PC-9 (cell line): ENCODE results near the gene CPA2. TPM values are rescaled to one million over a fixed set of nuclear protein-coding genes. Genes with fewer than 3 reads are reported as not detected.

Experiments used
- BruUV-seq: library from RNA; stranded (reverse); fragments of 400-500 nt; replicated peaks from 2 replicates; lab custom pipeline; 2021; lab: Mats Ljungman, UMichigan
- CTCF ChIA-PET: fragments of 300-600 bp; sonication (Branson Sonifier 250); formaldehyde crosslinking; loops from one replicate; lab custom pipeline; 2022; ENCODE audit warnings: antibody characterized with exemption; lab: Charles Lee
- POLR2A ChIA-PET: fragments of 300-600 bp; sonication (Branson Sonifier 250); formaldehyde crosslinking; loops from one replicate; lab custom pipeline; 2022; ENCODE audit warnings: antibody characterized with exemption; ENCODE audit not compliant: unreplicated experiment; lab: Charles Lee
- DNase-seq, 2 experiments: peaks; one replicate each; pipeline versions ENCODE4 v3.0.0 to v3.0.0-alpha.2; 2015 to 2022; ENCODE audit warnings: mixed read lengths in 1 of 2
- H2AFZ ChIP-seq: fragments of 200-600 bp; sonication (generic); 2 replicates; pipeline ENCODE4 v1.8.1; 2017; ENCODE audit warnings: antibody characterized with exemption
- H3F3A ChIP-seq: fragments of 200-600 bp; sonication (generic); 2 replicates; pipeline ENCODE4 v1.8.1; 2017; ENCODE audit warnings: antibody characterized with exemption, mild to moderate bottlenecking, low read depth; ENCODE audit not compliant: insufficient read depth
- H3K27ac ChIP-seq: fragments of 200-600 bp; sonication (generic); 2 replicates; pipeline ENCODE4 v1.6.1; 2016; ENCODE audit warnings: mixed run types
- H3K27me3 ChIP-seq: fragments of 200-600 bp; sonication (generic); 2 replicates; pipeline ENCODE4 v1.6.1; 2016; ENCODE audit warnings: low read depth, mixed run types; ENCODE audit not compliant: insufficient read depth
- H3K36me3 ChIP-seq: fragments of 200-600 bp; sonication (generic); 2 replicates; pipeline ENCODE4 v1.6.1; 2016; ENCODE audit warnings: low read depth, mixed run types
- H3K4me1 ChIP-seq: fragments of 200-600 bp; sonication (generic); replicated peaks from 2 replicates; pipeline ENCODE4 v1.6.1; 2016; ENCODE audit warnings: mixed run types; ENCODE audit not compliant: insufficient read depth
- H3K4me2 ChIP-seq: fragments of 200-600 bp; sonication (generic); 2 replicates; pipeline ENCODE4 v1.6.1; 2017; ENCODE audit warnings: mixed run types
- H3K4me3 ChIP-seq: fragments of 200-600 bp; sonication (generic); 2 replicates; pipeline ENCODE4 v1.6.1; 2016; ENCODE audit warnings: mixed run types
- H3K79me2 ChIP-seq: fragments of 200-600 bp; sonication (generic); 2 replicates; pipeline ENCODE4 v1.6.1; 2017; ENCODE audit warnings: low read depth, mixed run types
- H3K9me2 ChIP-seq: fragments of 200-600 bp; sonication (generic); 2 replicates; pipeline ENCODE4 v1.8.1; 2017; ENCODE audit warnings: mild to moderate bottlenecking; ENCODE audit not compliant: insufficient read depth
- H3K9me3 ChIP-seq: fragments of 200-600 bp; sonication (generic); 2 replicates; pipeline ENCODE4 v1.8.1; 2016; ENCODE audit warnings: low read depth; ENCODE audit not compliant: insufficient read depth
- H4K20me1 ChIP-seq: fragments of 200-600 bp; sonication (generic); 2 replicates; pipeline ENCODE4 v1.8.1; 2017; ENCODE audit not compliant: insufficient read depth
- CTCF ChIP-seq: fragments of 200-600 bp; sonication (generic); conservative IDR thresholded peaks from 2 replicates; pipeline ENCODE4 v1.6.1; 2017; ENCODE audit warnings: mixed run types, antibody characterized with exemption, mild to moderate bottlenecking, moderate library complexity
- EZH2 ChIP-seq: fragments of 200-600 bp; sonication (generic); IDR thresholded peaks from 2 replicates; pipeline ENCODE4 v1.8.0; 2017; ENCODE audit warnings: antibody characterized with exemption, low read depth
- intact Hi-C: fragments of 100-400 bp; cut with micrococcal nuclease; formaldehyde crosslinking; loops from one replicate; pipeline ENCODE4 v1.10.0; 2022; ENCODE audit not compliant: unreplicated experiment
- total RNA-seq: library from RNA; stranded (reverse); gene quantifications from 2 replicates; pipeline ENCODE4 v1.2.3, GENCODE V29; 2021

The CPA2 gene
- total RNA-seq, 1 experiment from 2014 or later = not detected

- Histone ChIP-seq H3K9me2 (no peaks in the 10 kb centered on the region), H3K4me2 (no peak overlapping the region), H3K27ac (no peak overlapping the region), H3K36me3 (no peaks in the 10 kb centered on the region), H3K4me1 (peaks cover 9% of the 10 kb centered on the region), H3K27me3 (no peaks in the 10 kb centered on the region), H4K20me1 (no peaks in the 10 kb centered on the region), H3K9me3 (no peaks in the 10 kb centered on the region), H3K79me2 (no peaks in the 10 kb centered on the region), H2AFZ (no peak overlapping the region), H3K4me3 (no peak overlapping the region), H3F3A (peaks cover 5% of the 10 kb centered on the region; the same call in 1 of the 2 replicates)
- no TSS peak for BruUV-seq
- POLR2A ChIA-PET = no interaction called here
- CTCF ChIA-PET = no interaction called here
- no peak for DNase-seq
- intact Hi-C loops = no loop called here
- TF ChIP-seq CTCF = no peak
- TF ChIP-seq EZH2 = no peak
Measured at GRCh38 chr7:130303982-130304381, 37.3 kb downstream of the CPA2 start.

GRCh38 chr7:130304878-130305277, 38.2 kb downstream of the CPA2 start:
- Histone ChIP-seq H3F3A (no peaks in the 10 kb centered on the region), H3K27ac (no peak overlapping the region), H3K36me3 (no peaks in the 10 kb centered on the region), H3K9me2 (no peaks in the 10 kb centered on the region), H2AFZ (no peak overlapping the region), H4K20me1 (no peaks in the 10 kb centered on the region), H3K27me3 (no peaks in the 10 kb centered on the region), H3K79me2 (no peaks in the 10 kb centered on the region), H3K4me2 (no peak overlapping the region), H3K4me1 (peaks cover under 1% of the 10 kb centered on the region; the same call in 1 of the 2 replicates), H3K9me3 (no peaks in the 10 kb centered on the region), H3K4me3 (no peak overlapping the region)
- CTCF ChIA-PET = no interaction called here
- intact Hi-C loops = no loop called here
- BruUV-seq = no TSS peak
- DNase-seq = no peak
- TF ChIP-seq CTCF (no peak), EZH2 (no peak)
- POLR2A ChIA-PET = no interaction called here

- Histone ChIP-seq H3K27me3 (no peaks in the 10 kb centered on the region), H3K9me2 (no peaks in the 10 kb centered on the region), H2AFZ (no peak overlapping the region), H3K27ac (no peak overlapping the region), H3K4me1 (no peaks in the 10 kb centered on the region), H3K9me3 (no peaks in the 10 kb centered on the region), H3K4me3 (no peak overlapping the region), H3K79me2 (no peaks in the 10 kb centered on the region), H3K36me3 (no peaks in the 10 kb centered on the region), H3F3A (no peaks in the 10 kb centered on the region), H3K4me2 (no peak overlapping the region), H4K20me1 (no peaks in the 10 kb centered on the region)
- no peak for DNase-seq
- CTCF ChIA-PET = no interaction called here
- intact Hi-C loops = no loop called here
- POLR2A ChIA-PET = no interaction called here
- TF ChIP-seq EZH2 (no peak), CTCF (no peak)
- no TSS peak for BruUV-seq
Measured at GRCh38 chr7:130305433-130306042, 38.9 kb downstream of the CPA2 start.
